NK-92 (cell line): Measurements from ENCODE around the gene CYP2R1.
"Not testable (repeated sequence)": the region's sequence is repeated elsewhere in the genome, so short reads cannot be mapped to it uniquely, and the experiment has no call there.

Experiments used
- DNase-seq: peaks from one replicate; lab custom pipeline; 2025; ENCODE audit not compliant: unreplicated experiment; lab: John Stamatoyannopoulos, UW

The CYP2R1 gene

GRCh38 chr11:14892577-14892976 lies 546 bp upstream of the CYP2R1 start:
- DNase-seq = no peak

- DNase-seq = peak; percentile 36
Observed at GRCh38 chr11:14891143-14892035, 642 bp downstream of the CYP2R1 start.

- DNase-seq = no peak
Observed at GRCh38 chr11:14886513-14886912, 5.5 kb downstream of the CYP2R1 start.

GRCh38 chr11:14884667-14885273 lies 7.3 kb downstream of the CYP2R1 start:
- DNase-seq = no peak

GRCh38 chr11:14883683-14884082 lies 8.3 kb downstream of the CYP2R1 start:
- not testable (repeated sequence) for DNase-seq

DNA sequence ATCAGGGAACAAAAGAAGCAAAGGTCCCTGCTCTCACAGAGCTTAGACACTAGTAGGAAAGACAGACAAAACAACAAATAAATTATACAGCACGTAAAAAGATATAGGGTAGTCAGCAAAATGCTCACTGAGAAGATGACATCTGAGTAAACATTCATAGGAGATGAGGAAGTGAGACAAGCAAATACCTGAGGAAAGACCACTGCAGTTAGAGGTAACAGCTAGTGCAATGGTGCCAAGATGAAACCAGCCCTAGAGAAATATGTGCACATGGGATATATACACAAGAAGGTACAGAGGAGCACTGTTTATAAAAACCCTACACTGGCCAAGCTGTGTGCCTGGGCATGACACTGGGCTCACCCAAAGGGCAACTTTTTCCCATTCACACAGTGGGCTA lies 9.8 kb downstream of the CYP2R1 start:
- no peak for DNase-seq

DNA sequence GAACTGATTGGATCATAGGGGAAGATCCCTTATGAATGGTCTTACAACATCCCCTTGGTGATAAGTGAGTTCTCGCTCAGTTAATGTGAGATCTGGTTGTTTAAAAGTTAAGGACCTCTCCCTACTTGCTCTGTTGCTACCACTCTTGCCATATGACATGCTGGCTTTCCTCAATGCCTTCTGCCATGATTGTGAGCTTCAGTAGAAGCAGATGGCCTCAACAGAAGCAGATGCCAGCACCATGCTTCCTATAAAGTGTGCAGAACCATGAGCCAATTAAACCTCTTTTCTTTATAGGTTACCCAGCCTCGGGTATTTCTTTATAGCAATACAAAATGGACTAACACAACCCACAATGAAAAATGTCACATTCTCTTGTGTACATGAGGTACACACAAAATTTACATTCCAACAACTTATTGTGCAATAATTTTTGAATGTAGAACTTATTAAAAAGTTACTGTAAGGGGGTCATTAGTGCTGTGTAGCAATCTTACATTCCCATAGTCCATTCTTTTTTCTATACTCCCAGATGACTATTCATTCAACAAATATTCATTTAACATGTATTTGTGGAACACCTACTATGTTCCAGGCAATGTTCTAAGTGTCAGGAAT lies 10.3 kb downstream of the CYP2R1 start:
- DNase-seq = no peak

DNA sequence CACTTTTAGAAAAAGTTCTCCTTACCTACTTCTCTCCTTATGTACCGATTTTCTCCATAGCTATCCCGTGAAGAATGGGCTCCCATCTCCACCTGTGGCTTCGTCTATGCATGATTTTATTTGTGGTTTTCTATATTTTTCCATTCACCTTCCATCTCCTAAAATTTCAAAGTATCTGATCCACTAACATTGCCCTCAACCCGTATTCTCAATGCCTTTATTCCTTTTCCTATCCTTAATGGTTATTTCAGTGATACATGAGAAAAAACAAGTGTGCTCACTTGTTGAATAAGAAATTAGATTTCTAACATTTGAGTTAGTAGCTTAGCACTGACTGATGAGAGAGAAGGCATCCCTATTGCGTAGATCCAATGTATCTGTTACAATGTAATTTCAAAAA lies 16.9 kb downstream of the CYP2R1 start:
- no peak for DNase-seq

- no peak for DNase-seq
Observed at GRCh38 chr11:14873632-14874031, 18.4 kb downstream of the CYP2R1 start.

GRCh38 chr11:14872032-14872431 lies 20.0 kb downstream of the CYP2R1 start:
- no peak for DNase-seq

- DNase-seq = not testable (repeated sequence)
Observed at GRCh38 chr11:14863775-14864174, 28.3 kb downstream of the CYP2R1 start.

DNA sequence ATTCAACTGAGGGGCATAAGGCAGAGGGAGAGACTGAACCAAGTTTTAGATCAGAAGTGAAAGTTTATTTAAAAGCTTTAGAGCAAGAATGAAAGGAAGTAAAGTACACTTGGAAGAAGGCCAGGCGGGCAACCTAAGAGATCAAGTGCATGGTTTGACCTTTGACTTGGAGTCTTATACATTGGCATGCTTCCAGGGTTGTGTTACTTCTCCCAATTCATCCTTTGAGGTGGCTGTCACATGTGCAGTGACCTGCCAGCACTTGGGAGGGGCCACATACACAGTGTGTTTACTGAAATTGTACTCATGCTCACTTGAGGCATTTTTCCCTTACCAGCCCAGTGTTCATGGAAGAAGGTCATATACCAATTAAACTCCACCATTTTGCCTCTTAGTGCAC lies 30.4 kb downstream of the CYP2R1 start:
- DNase-seq = no peak

- DNase-seq = no peak
Observed at GRCh38 chr11:14860511-14860910, 31.5 kb downstream of the CYP2R1 start.

- no peak for DNase-seq
Observed at GRCh38 chr11:14858404-14858803, 33.6 kb downstream of the CYP2R1 start.

- DNase-seq = no peak
Observed at GRCh38 chr11:14857621-14858020, 34.4 kb downstream of the CYP2R1 start.

DNA sequence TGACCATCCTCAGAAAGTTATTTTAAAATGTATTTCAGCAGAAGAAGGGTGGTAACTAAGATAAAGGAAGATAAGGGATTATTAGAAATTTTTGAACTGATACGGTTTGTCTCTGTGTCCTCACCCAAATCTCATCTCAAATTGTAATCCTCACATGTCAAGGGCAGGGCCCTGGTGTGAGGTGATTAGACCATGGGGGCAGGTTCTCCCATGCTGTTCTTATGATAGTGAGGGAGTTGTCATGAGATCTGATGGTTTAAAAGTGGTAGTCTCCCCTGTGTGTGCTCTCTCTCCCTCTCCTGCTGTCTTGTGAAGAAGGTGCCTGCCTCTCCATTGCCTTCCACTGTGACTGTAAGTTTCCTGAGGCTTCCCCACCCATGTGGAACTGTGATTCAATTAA lies 36.1 kb downstream of the CYP2R1 start:
- no peak for DNase-seq

GRCh38 chr11:14854057-14854456 lies 38.0 kb downstream of the CYP2R1 start:
- DNase-seq = no peak

GRCh38 chr11:14852571-14853177 lies 39.4 kb downstream of the CYP2R1 start:
- no peak for DNase-seq

DNA sequence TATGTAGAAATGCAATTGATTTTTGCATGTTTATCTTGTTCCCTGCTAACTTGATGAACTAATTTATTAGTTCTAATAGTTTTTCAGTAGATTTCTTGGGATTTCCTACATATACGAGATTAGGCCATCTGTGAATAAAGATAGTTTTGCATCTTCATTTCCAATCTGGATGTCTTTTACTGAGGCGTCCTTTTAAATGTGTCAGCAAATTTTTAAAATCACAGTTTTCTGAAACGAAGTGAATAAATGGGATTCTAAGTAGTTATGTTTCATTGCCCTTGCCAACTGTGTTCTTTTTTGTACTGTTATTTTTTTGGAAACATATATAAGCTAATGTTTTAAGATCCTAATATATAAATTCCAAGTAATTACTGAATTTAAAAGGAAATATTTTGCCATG lies 50.0 kb downstream of the CYP2R1 start:
- DNase-seq = no peak

- DNase-seq = no peak
Observed at GRCh38 chr11:14835496-14836492, 56.2 kb downstream of the CYP2R1 start.
